Measurements from ENCODE around the gene DUSP10. TPM values are rescaled to one million over a fixed set of nuclear protein-coding genes. Genes with fewer than 3 reads are reported as not detected.

Gene DUSP10
- total and polyA plus RNA-seq, 9 donors: 0.81 to 8.5 (median 2.0) TPM

DNA sequence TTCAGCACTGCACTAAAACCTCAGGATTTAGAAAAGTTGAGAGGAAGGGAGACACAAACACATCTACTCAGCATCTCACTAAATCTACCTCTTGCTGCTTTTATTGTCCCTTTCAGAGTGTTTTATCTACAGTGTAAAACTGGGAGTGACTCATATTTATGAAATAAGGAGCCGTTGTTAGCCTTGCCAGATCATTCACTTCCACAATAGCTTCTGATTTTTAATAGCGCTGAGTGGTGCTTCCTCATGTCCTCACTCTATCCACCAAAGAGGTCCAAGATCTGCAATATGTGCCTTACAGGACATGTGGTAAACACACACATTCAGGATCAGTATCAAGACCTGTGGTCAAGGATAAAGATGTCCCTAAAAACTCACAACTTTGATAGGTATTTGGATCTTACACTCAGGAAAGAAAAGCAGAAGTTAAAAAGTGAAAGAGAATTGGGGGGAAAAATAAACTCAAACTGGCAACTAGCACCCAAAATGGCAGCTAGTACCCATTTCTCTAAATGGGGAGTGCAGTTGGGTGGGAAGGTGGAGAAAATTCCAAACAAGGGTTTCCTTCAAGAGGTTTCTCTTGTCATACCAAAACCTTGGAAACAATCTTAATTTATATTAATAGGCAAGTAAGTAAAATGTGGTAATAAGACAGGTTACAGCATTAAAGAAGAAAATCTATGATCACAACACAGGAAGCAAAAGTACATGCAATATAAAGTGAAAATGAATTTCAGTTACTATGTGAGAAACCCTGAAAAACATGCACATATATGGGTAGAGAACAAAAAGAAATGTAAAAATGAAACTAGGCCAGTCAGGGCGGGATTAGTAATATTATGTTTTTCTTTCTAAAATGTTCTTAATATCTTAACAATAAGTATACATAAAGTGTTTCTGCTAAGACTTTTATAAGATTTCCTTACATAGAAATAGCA is 15.9 kb downstream of the DUSP10 start:
- H3K36me3 ChIP-seq: no peaks in the 10 kb centered on the region
- H3K9me3 ChIP-seq: no peaks in the 10 kb centered on the region
- H3K27ac ChIP-seq: no peak overlapping the region
- TF ChIP-seq POLR2A (IDR thresholded peaks at IDR 0.05) (no peak), EP300 (IDR thresholded peaks at IDR 0.05) (no peak)
- TF ChIP-seq, protein P1, sequence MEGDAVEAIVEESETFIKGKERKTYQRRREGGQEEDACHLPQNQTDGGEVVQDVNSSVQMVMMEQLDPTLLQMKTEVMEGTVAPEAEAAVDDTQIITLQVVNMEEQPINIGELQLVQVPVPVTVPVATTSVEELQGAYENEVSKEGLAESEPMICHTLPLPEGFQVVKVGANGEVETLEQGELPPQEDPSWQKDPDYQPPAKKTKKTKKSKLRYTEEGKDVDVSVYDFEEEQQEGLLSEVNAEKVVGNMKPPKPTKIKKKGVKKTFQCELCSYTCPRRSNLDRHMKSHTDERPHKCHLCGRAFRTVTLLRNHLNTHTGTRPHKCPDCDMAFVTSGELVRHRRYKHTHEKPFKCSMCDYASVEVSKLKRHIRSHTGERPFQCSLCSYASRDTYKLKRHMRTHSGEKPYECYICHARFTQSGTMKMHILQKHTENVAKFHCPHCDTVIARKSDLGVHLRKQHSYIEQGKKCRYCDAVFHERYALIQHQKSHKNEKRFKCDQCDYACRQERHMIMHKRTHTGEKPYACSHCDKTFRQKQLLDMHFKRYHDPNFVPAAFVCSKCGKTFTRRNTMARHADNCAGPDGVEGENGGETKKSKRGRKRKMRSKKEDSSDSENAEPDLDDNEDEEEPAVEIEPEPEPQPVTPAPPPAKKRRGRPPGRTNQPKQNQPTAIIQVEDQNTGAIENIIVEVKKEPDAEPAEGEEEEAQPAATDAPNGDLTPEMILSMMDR (IDR thresholded peaks at IDR 0.05): no peak
- intact Hi-C loops (cut with DNase I): no loop called here
- H3K27me3 ChIP-seq: no peaks in the 10 kb centered on the region
- WGBS, 3 donors: 69 to 83% (median 81%) methylated on average over 3 of the region's 3 CpGs
- H3K4me3 ChIP-seq: no peak overlapping the region
- DNase-seq: no peak
- peaks cover 4% of the 10 kb centered on the region for H3K4me1 ChIP-seq (ENCODE audit: insufficient read depth)

DNA sequence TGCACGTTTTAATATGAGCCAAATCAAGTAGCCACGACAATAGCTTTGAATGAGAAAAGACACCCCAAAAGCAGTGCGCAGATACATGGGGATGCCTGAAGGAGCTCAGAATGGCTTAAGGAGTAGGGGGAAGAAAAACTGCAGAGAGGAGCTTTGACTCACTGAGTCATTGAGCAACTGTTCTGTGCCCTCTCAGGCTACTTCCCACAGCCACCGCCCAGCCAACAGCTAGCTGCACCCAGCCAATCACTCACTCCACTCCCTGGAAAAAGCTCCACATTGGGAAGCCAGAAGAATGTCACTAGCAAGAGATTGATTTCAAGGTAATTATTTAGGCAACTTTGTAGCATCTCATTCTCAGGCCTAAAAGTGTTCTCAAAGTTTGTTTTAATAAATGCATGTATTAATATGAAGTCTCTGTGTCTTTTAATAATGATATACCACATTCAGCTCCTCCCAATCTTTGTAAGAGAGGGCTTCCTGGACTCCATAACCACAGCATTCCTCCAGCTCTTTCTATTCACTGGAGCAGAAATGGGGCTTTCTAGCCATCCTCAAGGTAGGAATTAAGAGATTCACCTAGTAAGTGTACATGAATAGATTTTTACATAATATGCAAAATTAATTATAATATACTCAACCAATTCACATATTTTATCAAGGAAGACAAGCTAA is 16.8 kb downstream of the DUSP10 start:
- no peaks in the 10 kb centered on the region for H3K36me3 ChIP-seq
- peaks cover 1% of the 10 kb centered on the region for H3K4me1 ChIP-seq (ENCODE audit: insufficient read depth)
- H3K9me3 ChIP-seq: no peaks in the 10 kb centered on the region
- TF ChIP-seq EP300 (IDR thresholded peaks at IDR 0.05) (no peak), POLR2A (IDR thresholded peaks at IDR 0.05) (no peak)
- TF ChIP-seq, protein P1 (IDR thresholded peaks at IDR 0.05): no peak
- intact Hi-C loops (cut with DNase I): no loop called here
- H3K27ac ChIP-seq: no peak overlapping the region
- H3K27me3 ChIP-seq: no peaks in the 10 kb centered on the region
- DNase-seq: no peak
- H3K4me3 ChIP-seq: no peak overlapping the region
- WGBS, 3 donors: 91 to 95% (median 94%) methylated on average over 4 of the region's 4 CpGs

DNA sequence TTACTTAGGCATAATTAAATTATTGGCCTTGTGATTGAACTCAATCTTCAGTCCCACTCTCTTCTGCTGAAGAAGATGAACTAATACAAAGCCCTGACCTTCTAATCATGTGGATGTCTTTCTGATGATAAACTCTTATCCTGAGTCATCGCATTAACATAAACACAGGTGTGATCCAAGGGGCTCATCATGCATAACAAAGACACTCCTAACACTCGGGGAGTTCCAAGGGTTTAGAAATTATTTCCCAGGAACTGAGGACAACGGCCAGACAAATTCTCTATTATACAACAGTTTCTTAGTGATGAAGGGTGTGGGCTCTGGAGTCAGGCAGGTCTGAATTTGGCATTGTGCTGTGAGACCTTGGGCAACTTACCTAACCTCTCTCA is 18.0 kb downstream of the DUSP10 start:
- H3K36me3 ChIP-seq: no peaks in the 10 kb centered on the region
- H3K27ac ChIP-seq: no peak overlapping the region
- intact Hi-C loops (cut with DNase I): no loop called here
- no peaks in the 10 kb centered on the region for H3K27me3 ChIP-seq
- H3K4me3 ChIP-seq: no peak overlapping the region
- H3K4me1 ChIP-seq (ENCODE audit: insufficient read depth): peaks cover 4% of the 10 kb centered on the region
- H3K9me3 ChIP-seq: no peaks in the 10 kb centered on the region
- DNase-seq: no peak
- TF ChIP-seq EP300 (IDR thresholded peaks at IDR 0.05): no peak
- TF ChIP-seq POLR2A (IDR thresholded peaks at IDR 0.05): no peak
- TF ChIP-seq, protein P1 (IDR thresholded peaks at IDR 0.05): no peak
- WGBS, 3 donors: 90 to 99% (median 96%) methylated on average over 3 of the region's 3 CpGs

DNA sequence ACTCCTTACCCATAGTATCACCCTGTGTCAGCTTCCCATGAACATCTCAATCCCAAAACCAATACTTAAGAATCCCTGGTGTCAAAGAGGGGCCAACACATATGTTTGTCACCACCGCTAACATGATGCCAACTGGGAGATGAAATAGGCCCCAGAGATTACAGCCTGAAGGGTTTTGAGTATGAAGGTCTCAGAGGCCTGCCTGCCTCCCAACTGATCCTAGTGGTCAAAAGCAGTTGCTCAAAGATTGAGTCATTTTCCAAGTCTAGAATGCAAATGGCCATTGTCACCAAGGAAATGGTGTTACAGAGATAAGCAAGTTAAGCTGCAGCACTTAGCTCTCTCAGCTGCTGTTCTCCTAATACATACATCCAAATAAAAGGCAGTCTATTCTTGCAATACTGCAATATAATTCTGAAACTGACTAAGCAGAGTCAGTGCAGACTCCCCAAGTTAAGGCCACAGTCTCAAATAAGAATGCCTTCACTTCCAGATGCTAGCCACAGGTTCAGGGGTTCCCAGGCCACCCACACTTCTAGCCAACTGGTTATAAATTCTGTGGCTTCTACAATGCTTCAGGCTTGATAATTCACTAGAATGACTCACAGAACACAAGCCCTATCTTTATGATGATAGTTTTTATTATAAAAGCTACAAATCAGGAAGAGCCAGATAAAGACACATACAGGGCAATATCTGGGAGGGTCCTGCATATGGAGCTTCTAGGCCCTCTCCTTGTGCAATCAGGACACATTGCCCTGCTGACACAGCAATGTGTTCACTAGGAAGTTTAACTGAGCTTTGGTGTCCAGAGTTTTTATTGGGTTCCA is 18.7 kb downstream of the DUSP10 start:
- Histone ChIP-seq H3K36me3 (no peaks in the 10 kb centered on the region), H3K27me3 (no peaks in the 10 kb centered on the region), H3K9me3 (no peaks in the 10 kb centered on the region), H3K27ac (no peak overlapping the region), H3K4me1 (ENCODE audit: insufficient read depth) (peaks cover 6% of the 10 kb centered on the region), H3K4me3 (no peak overlapping the region)
- WGBS, 3 donors: 78 to 92% (median 88%) methylated on average over 1 of the region's 1 CpG
- no peak for DNase-seq
- intact Hi-C loops (cut with DNase I): no loop called here
- TF ChIP-seq POLR2A (IDR thresholded peaks at IDR 0.05): no peak
- no peak for TF ChIP-seq EP300 (IDR thresholded peaks at IDR 0.05)
- TF ChIP-seq, protein P1 (IDR thresholded peaks at IDR 0.05): no peak

Data from ovary (tissue), 9 donors.